ENCODE data around the gene LRRC56. TPM values are rescaled to one million over a fixed set of nuclear protein-coding genes. Genes with fewer than 3 reads are reported as not detected.

Gene LRRC56
- total RNA-seq, 2 experiments from 2014 or later, result 2.4 TPM

DNA sequence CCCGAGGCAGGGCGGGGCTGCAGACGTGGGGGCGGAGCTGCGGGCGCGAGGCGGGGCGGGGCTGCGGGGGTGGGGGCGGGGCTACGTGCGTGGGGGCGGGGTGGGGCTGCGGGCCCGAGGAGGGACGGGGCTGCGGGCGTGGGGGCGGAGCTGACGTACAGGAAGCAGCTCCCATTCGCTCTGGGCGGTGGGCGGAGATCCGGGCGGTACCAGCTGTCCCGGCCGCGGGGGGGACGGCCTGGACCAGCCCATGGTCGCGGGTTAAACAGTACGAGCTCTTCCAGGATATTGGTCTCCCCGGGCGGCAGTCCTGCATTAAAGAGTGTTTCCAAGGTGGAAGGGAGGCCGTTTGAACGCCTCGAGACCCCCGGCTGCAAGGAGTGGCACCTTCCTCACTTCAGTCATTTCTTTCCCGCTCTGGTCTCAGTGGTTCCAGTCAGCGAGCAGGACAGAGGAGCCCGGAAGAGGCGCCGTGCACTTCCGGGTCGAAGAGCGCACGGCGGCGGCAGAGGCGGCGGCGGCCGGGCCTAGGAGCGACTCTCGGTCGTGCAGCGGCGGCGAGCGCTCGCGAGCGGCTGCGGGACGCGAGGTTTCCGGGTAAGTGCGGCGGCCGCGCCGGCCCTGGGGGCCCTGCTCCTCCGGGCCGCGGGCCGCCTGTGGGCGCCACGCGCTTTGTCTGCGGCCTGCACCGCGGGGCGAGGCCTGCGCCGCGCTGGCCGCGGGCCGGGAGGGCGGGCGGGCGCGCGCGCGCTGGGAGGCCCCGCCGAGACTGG is 38.9 kb downstream of the LRRC56 start, which contains the start of gene PHRF1:
Gene PHRF1, plus strand, starts transcription at position 475 of the 773 bp plus-strand sequence. CDS start 5,043 bp downstream, outside the sequence.
- H3K4me3 ChIP-seq (ENCODE audit: low read length), result peak within 1 kb of the TSS; percentile 87
- intact Hi-C loops (cut with DNase I, micrococcal nuclease), result loop anchor here (1.0 to 5.0 kb wide), 5 partner anchors 15 to 169 kb away; partner anchors contain the start of genes IRF7 (in 1 of the 2), LMNTD2 (in 1 of the 2), LRRC56 (in 1 of the 2) and RASSF7 (in 1 of the 2)

DNA sequence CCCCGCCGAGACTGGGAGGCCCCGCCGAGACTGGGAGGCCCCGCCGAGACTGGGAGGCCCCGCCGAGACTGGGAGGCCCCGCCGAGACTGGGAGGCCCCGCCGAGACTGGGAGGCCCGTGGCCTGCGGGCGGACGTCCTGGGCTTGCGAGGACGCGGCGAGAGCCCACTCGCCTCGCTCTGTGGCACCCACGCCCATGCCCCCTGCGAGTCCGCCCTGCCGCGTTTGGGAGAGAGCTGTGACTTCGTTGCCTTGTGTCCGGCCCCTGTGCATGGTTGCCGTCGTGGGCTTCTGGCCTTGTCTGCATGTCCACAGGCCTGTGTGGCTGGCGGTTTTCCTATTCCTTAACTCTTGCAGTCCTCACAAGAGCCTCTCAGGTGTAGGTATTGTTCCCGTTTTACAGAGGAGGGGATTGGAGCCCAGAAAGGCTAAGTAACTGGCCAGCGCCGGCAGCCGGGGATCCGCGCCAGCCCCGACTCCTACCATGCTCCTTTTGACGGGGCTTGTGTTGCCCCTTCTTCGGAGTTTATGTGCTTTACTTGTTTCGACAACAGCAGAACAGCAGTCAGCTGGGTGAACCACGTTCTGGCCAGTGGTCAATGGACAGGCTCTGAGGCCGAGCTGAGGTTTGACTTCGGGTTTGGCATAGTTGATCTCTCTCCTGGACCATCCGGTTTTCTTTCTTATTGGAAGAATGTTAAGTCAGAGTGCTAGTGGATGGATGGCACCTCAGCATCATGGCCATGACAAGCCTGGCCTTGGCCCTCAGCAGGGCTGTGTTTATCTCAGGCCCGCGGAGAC is 39.7 kb downstream of the LRRC56 start:
- Mint-ChIP-seq H3K9me3 (no peaks in the 10 kb centered on the region), H3K4me1 (ENCODE audit: low read depth) (peaks cover 50% of the 10 kb centered on the region), H3K27ac (peak overlapping the region; percentile 87), H3K36me3 (ENCODE audit: low read depth) (peaks cover 22% of the 10 kb centered on the region), H3K27me3 (peaks cover 4% of the 10 kb centered on the region), H3K4me3 (peak overlapping the region; percentile 94)
- H3K27ac ChIP-seq (ENCODE audit: low read depth in 1 of 2, low read length in 2 of 2), result peak overlapping the region in 1 of 2 donors; percentile 64
- H3K4me1 ChIP-seq (ENCODE audit: insufficient read depth, low read length), result peaks cover 62% of the 10 kb centered on the region
- H3K36me3 ChIP-seq (ENCODE audit: insufficient read depth, low read length), result peaks cover 12% of the 10 kb centered on the region
- intact Hi-C loops (cut with DNase I, micrococcal nuclease), result loop anchor here in 1 of 2 experiments (1.0 to 5.0 kb wide), 2 partner anchors 38 to 170 kb away; partner anchors contain the start of gene IRF7
- H3K4me3 ChIP-seq (ENCODE audit: low read length), result peak overlapping the region; percentile 76
- no peaks in the 10 kb centered on the region for H3K27me3 ChIP-seq (ENCODE audit: control insufficient read depth in 1 of 2, insufficient read depth in 2 of 2, low read length in 2 of 2)
- TF ChIP-seq, protein P1, sequence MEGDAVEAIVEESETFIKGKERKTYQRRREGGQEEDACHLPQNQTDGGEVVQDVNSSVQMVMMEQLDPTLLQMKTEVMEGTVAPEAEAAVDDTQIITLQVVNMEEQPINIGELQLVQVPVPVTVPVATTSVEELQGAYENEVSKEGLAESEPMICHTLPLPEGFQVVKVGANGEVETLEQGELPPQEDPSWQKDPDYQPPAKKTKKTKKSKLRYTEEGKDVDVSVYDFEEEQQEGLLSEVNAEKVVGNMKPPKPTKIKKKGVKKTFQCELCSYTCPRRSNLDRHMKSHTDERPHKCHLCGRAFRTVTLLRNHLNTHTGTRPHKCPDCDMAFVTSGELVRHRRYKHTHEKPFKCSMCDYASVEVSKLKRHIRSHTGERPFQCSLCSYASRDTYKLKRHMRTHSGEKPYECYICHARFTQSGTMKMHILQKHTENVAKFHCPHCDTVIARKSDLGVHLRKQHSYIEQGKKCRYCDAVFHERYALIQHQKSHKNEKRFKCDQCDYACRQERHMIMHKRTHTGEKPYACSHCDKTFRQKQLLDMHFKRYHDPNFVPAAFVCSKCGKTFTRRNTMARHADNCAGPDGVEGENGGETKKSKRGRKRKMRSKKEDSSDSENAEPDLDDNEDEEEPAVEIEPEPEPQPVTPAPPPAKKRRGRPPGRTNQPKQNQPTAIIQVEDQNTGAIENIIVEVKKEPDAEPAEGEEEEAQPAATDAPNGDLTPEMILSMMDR (IDR thresholded peaks at IDR 0.05), result no peak
- no peaks in the 10 kb centered on the region for H3K9me3 ChIP-seq (ENCODE audit: control insufficient read depth in 1 of 2, insufficient read depth in 1 of 2, low read length in 2 of 2)
- ChIA-PET CTCF (interaction anchor here (1.6 kb wide), 1 partner anchor 39 kb away, joined by 4 read pairs; the partner anchor contains the start of gene IRF7), POLR2A (interaction anchor here (1.5 to 2.1 kb wide), 5 partner anchors 9 to 370 kb away, joined by 4 to 25 read pairs (median 7); partner anchors contain the start of genes BET1L, RIC8A and TALDO1)
- DNase-seq (peak in 3 of 14 experiments; percentile 18 to 59 (median 36)), ATAC-seq (ENCODE audit: poor library complexity) (no peak)

More for the DNA sequence above, 38.9 kb downstream of the LRRC56 start, which contains the start of gene PHRF1:
- peaks cover 56% of the 10 kb centered on the region for H3K4me1 ChIP-seq (ENCODE audit: insufficient read depth, low read length)
- Mint-ChIP-seq H3K4me3 (peak within 1 kb of the TSS; percentile 95), H3K9me3 (no peaks in the 10 kb centered on the region), H3K4me1 (ENCODE audit: low read depth) (peaks cover 48% of the 10 kb centered on the region), H3K27me3 (peaks cover 4% of the 10 kb centered on the region), H3K27ac (peak within 1 kb of the TSS; percentile 92), H3K36me3 (ENCODE audit: low read depth) (peaks cover 14% of the 10 kb centered on the region)
- ATAC-seq (ENCODE audit: poor library complexity) (peak; percentile 90), DNase-seq (peak; percentile 91 to 98 (median 96))
- no peaks in the 10 kb centered on the region for H3K9me3 ChIP-seq (ENCODE audit: control insufficient read depth in 1 of 2, insufficient read depth in 1 of 2, low read length in 2 of 2)
- peak within 1 kb of the TSS; percentile 87 to 98 for H3K27ac ChIP-seq (ENCODE audit: low read depth in 1 of 2, low read length in 2 of 2)
- ChIA-PET CTCF (interaction anchor here (0.8 to 1.6 kb wide), 3 partner anchors 19 to 39 kb away, joined by 3 to 5 read pairs (median 4); partner anchors contain the start of gene IRF7), POLR2A (interaction anchor here (0.7 to 2.1 kb wide), 27 partner anchors 9 to 369 kb away, joined by 3 to 25 read pairs (median 8); partner anchors contain the start of genes BET1L, DEAF1, HRAS and IRF7)
- no peaks in the 10 kb centered on the region for H3K27me3 ChIP-seq (ENCODE audit: control insufficient read depth in 1 of 2, insufficient read depth in 2 of 2, low read length in 2 of 2)
- H3K36me3 ChIP-seq (ENCODE audit: insufficient read depth, low read length), result peaks cover 6% of the 10 kb centered on the region
- TF ChIP-seq, protein P1 (IDR thresholded peaks at IDR 0.05), result no peak

DNA sequence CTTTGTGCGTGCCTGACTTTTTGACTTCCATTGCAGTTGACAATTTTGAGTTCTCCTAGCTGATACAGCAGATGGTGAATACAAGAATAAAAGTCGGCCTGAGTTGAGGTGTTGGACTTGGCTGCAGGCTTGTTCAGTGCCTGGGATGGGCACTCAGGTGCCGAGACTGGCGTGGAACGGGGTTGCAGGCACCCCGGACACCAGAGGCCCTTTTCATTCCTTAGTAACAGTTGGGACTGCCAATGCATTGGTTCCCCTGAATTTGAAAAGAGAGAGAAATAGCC is 40.2 kb downstream of the LRRC56 start:
- Mint-ChIP-seq H3K9me3 (no peaks in the 10 kb centered on the region), H3K27me3 (peaks cover 4% of the 10 kb centered on the region), H3K36me3 (ENCODE audit: low read depth) (peaks cover 26% of the 10 kb centered on the region), H3K27ac (peak overlapping the region; percentile 87), H3K4me1 (ENCODE audit: low read depth) (peaks cover 50% of the 10 kb centered on the region), H3K4me3 (peak overlapping the region; percentile 94)
- TF ChIP-seq, protein P1 (IDR thresholded peaks at IDR 0.05), result no peak
- ChIA-PET POLR2A (interaction anchor here (0.6 to 2.0 kb wide), 4 partner anchors 9 to 370 kb away, joined by 3 to 7 read pairs (median 4); partner anchors contain the start of genes BET1L and RIC8A), CTCF (interaction anchor here (1.4 to 1.6 kb wide), 2 partner anchors 12 to 38 kb away, joined by 3 to 4 read pairs; partner anchors contain the start of gene IRF7)
- peaks cover 16% of the 10 kb centered on the region for H3K36me3 ChIP-seq (ENCODE audit: insufficient read depth, low read length)
- no peaks in the 10 kb centered on the region for H3K9me3 ChIP-seq (ENCODE audit: control insufficient read depth in 1 of 2, insufficient read depth in 1 of 2, low read length in 2 of 2)
- peak in 1 of 14 experiments; percentile 19 for DNase-seq
- H3K4me1 ChIP-seq (ENCODE audit: insufficient read depth, low read length), result peaks cover 62% of the 10 kb centered on the region
- ATAC-seq (ENCODE audit: poor library complexity), result no peak
- H3K4me3 ChIP-seq (ENCODE audit: low read length), result peak overlapping the region; percentile 76
- intact Hi-C loops (cut with DNase I, micrococcal nuclease), result loop anchor here in 1 of 2 experiments (5.0 kb wide), 1 partner anchor 170 kb away; no protein-coding TSS in a partner anchor
- H3K27ac ChIP-seq (ENCODE audit: low read depth in 1 of 2, low read length in 2 of 2), result no peak overlapping the region
- no peaks in the 10 kb centered on the region for H3K27me3 ChIP-seq (ENCODE audit: control insufficient read depth in 1 of 2, insufficient read depth in 2 of 2, low read length in 2 of 2)

All from CD4-positive, alpha-beta T cell (primary cell).